GM21515 (cell line): ENCODE data around the gene APBB2.
A peak's percentile ranks its signal among the peaks of the same experiment; 100 is the strongest.

Experiments
- ATAC-seq: cut with Tn5 transposase; IDR thresholded peaks from one replicate; pipeline ENCODE4 v1.9.1; 2021; ENCODE audit not compliant: unreplicated experiment

Gene APBB2

GRCh38 chr4:40875507-40876150 lies 338.7 kb downstream of the APBB2 start:
- no peak for ATAC-seq

GRCh38 chr4:40874901-40875300 lies 339.4 kb downstream of the APBB2 start:
- ATAC-seq = no peak

GRCh38 chr4:40874331-40874730 lies 340.0 kb downstream of the APBB2 start:
- ATAC-seq = no peak

GRCh38 chr4:40871695-40872250 lies 342.6 kb downstream of the APBB2 start:
- no peak for ATAC-seq

GRCh38 chr4:40870150-40870549 lies 344.2 kb downstream of the APBB2 start:
- no peak for ATAC-seq

GRCh38 chr4:40865696-40866095 lies 348.6 kb downstream of the APBB2 start:
- ATAC-seq = no peak

- no peak for ATAC-seq
These were observed 349.8 kb downstream of the APBB2 start for GRCh38 chr4:40864531-40864930.

- no peak for ATAC-seq
These were observed 355.4 kb downstream of the APBB2 start for GRCh38 chr4:40858962-40859361.

- ATAC-seq = no peak
These were observed 356.4 kb downstream of the APBB2 start for GRCh38 chr4:40857956-40858355.

- ATAC-seq = peak; percentile 86
These were observed 357.4 kb downstream of the APBB2 start for GRCh38 chr4:40856840-40857362.

- ATAC-seq = no peak
These were observed 358.0 kb downstream of the APBB2 start for GRCh38 chr4:40856277-40856839.

GRCh38 chr4:40850496-40850895 lies 363.8 kb downstream of the APBB2 start:
- no peak for ATAC-seq

- no peak for ATAC-seq
These were observed 365.4 kb downstream of the APBB2 start for GRCh38 chr4:40848940-40849339.

- no peak for ATAC-seq
These were observed 366.1 kb downstream of the APBB2 start for GRCh38 chr4:40848251-40848650.

- ATAC-seq = no peak
These were observed 367.8 kb downstream of the APBB2 start for GRCh38 chr4:40846532-40846931.

GRCh38 chr4:40845154-40845835 lies 369.0 kb downstream of the APBB2 start:
- no peak for ATAC-seq

GRCh38 chr4:40844261-40844660 lies 370.1 kb downstream of the APBB2 start:
- ATAC-seq = no peak

GRCh38 chr4:40843696-40844095 lies 370.6 kb downstream of the APBB2 start:
- ATAC-seq = peak; percentile 40

GRCh38 chr4:40842725-40843423 lies 371.5 kb downstream of the APBB2 start:
- ATAC-seq = no peak

GRCh38 chr4:40842318-40842717 lies 372.0 kb downstream of the APBB2 start:
- ATAC-seq = no peak

GRCh38 chr4:40840985-40841571 lies 373.3 kb downstream of the APBB2 start:
- peak; percentile 61 for ATAC-seq
